Medulla oblongata (tissue), 1 donor: ENCODE results near the gene TET3.

Source experiments
- DNase-seq: peaks from one replicate; pipeline ENCODE4 v3.0.0-alpha.2; 2015; ENCODE audit errors: extremely low spot score

The TET3 gene

DNA sequence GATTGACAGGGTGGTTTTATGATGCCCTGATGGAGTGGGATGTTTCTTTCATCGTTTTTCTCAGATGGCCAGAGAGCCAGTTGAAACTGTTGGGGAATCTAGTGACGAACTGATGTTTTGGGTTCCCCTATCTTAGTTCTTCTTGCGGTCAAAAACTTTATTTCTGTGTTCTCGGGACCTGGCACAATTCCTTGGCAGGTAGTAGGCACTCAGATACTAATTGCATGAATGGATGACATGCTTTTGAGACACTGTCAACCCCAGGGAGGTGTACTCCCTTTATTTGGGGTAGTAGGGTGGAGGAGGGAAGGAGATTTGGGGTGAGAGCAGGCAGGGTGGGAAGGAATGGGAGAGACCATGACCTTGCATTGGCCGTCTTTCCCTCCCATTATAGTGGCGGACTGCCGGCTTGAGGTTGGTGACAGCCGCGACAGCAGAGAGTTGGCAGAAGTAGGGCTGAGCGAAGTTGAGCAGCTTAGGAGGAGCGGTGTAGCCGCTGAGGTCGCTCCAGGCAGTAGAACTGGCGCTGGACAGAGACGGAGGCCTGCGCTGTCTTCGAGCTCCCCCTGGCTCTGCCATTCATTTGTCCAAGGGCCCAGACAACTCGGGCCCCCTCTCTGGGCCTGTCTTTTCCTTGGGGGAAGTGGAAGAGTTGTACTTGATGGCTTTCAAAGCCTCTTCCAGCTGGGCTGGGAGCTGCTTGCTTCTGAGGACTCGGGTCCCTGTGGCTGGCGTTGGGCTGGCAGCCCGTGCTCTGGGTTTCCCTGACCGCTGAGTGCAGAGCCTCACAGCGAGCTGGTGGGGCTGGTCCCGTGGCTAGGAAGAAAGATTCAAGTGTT is 2.6 kb downstream of the TET3 start:
- peak; percentile 72 for DNase-seq

DNA sequence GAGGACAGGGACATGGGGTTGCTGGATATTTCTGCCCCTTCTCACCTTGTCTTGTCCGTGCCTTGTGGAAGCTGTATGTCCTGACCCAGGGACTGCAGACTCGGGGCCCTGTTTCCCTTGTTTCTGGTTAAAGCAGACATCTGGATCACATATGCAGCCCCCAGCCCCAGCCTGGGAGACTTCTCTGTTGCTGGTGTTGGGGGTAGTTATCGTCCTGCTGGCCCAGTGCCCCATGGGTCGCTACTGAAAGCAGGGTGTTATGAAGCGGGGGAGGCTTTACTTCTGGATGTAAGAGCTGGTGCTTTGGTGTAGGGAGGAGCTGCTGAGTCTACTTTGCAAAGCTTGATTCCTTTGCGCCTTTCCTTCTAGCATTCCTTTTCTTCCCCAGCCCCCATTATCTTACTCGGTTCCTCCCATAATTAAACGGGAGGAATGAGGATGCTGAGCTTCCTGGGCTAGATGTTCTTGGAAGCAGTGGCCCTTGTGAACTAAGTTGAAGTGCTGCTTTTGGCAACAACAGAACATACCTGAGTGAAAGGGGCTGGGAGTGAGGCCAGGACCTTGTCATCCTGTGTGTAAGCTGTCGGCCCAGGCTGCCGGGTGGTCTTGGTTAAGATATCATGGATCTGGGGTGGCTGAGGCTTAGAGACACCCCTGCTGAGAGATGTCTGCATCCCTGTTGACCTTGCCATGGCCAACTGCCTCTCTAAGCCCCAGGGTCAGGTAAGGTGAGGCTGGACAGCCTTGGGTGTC is 3.4 kb downstream of the TET3 start:
- no peak for DNase-seq

- no peak for DNase-seq
Observed at GRCh38 chr2:73989972-73990371, 5.3 kb downstream of the TET3 start.

GRCh38 chr2:73990531-73990930 is 5.8 kb downstream of the TET3 start:
- no peak for DNase-seq

DNA sequence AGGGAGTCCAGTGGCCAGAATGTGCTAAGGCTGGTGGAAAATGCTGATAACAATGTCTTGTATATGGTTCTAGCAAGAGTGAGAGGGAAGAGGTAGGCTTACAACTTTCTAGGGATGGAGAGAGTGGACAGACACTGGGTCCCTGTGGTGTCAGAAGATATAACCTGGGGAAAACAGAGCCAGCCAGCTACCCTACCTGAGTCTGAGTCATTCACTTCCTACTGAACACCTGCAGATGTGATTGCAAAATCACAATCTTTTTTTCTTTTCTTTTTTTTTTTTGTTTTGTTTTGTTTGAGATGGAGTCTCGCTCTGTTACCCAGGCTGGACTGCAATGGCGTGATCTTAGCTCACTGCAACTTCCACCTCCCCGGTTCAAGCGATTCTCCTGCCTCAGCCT is 7.3 kb downstream of the TET3 start:
- DNase-seq, result no peak

- DNase-seq, result no peak
Observed at GRCh38 chr2:73993376-73993775, 8.7 kb downstream of the TET3 start.

GRCh38 chr2:73993778-73994177 is 9.1 kb downstream of the TET3 start:
- no peak for DNase-seq

- DNase-seq, result peak; percentile 16
Observed at GRCh38 chr2:73994178-73994831, 9.6 kb downstream of the TET3 start.

DNA sequence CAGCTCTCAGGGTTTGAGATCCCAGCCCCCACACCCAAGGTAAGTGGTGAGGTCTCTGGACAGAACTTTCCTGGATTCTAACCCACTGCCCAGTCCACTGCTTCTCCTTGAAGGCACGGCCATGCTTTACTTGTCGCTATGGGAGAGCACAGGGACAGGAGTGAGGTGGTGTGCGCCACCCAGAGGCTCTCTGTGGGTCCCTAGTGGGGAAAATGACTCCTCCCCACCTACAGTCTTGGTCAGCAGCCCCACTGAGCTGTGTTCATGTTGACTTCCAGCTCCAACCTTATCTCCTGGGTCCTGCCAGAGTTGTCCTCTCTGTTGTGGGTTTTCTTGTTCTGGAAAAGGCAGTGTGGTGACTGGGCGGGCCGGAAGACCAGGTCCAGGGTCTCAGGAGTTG is 11.1 kb downstream of the TET3 start:
- DNase-seq, result no peak

DNA sequence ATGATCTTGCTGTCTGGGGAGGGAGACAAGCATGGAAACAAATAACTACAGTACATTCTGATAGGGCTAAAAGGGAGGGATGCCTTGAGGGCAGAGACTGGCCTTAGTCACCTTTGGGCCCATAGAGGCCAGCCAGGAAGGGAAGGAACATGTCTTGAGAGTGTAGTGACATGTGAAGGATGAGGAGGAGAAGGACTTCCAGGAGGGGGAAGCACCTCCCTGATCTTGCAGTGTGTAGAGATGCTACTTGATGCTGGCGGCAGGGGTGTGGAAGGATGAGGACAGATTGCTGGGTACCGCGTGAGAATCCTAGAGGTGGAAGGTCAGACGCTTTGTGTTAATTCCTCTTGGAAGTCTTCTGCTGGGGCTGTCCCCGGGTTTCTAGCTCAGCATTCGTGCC is 13.1 kb downstream of the TET3 start:
- no peak for DNase-seq

- peak; percentile 8 for DNase-seq
Observed at GRCh38 chr2:73998451-73998850, 13.7 kb downstream of the TET3 start.

- DNase-seq, result no peak
Observed at GRCh38 chr2:73998933-73999332, 14.2 kb downstream of the TET3 start.

GRCh38 chr2:73999881-74000597 is 15.3 kb downstream of the TET3 start:
- peak; percentile 8 for DNase-seq

DNA sequence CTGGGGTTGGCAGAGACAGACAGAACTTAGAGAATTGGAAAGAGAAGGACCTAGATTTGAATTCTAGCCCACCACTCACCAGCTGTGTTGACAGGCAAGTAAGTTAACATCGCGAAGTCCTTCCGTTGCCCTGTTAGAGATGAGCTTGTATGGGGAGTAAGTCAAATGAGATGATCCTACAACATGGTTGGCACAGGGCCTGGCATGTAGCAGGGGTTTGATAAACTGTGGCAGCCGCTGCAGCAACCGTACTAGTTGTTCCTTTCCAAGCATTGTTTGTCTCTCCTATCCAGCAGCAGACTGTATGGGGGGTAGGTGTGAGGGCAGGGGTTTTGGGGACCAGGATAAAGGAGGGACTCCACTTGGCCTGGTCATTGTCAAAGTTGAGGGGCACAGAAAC is 16.0 kb downstream of the TET3 start:
- no peak for DNase-seq

- DNase-seq, result no peak
Observed at GRCh38 chr2:74001121-74001520, 16.4 kb downstream of the TET3 start.

DNA sequence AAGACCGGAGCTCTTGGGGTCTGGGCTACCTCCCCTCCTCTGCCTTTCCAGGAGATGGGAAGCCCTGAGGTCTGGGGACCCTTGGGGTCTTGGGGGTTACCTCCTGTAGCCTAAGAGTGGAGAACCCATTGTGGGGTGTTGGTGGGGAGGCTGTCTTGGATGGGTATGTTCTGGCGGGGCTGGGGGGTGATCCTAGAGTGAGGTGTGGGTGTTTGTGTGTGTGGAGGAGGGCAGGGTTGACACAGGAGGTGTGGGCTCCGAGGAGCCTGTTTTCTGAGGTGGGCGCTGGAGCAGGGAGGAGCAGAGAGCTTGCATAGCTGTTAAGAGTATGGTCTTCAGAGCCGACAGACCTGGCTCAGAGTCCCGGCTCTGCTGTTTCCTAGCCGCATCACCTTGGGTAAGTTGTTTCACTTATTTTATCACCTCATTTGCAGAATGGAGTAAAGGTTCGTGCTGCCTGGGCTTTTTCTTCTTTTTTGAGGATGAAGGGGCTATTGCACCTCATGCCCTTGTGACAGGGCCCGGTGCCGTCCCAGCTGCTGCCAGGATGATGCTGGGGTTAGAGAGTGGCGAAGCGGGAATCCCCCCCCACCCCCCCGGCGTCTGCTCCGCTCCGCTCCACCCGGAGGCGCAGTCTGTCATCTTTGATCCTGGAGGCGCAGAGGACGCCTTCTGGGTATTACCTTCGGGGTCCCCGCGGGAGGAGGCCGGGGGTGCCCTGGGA is 17.2 kb downstream of the TET3 start:
- no peak for DNase-seq

GRCh38 chr2:74002505-74003421 is 18.1 kb downstream of the TET3 start:
- peak; percentile 93 for DNase-seq

GRCh38 chr2:74003494-74004211 is 18.9 kb downstream of the TET3 start:
- DNase-seq, result peak; percentile 29
